ENCODE results near the gene ARHGAP25.

DNA sequence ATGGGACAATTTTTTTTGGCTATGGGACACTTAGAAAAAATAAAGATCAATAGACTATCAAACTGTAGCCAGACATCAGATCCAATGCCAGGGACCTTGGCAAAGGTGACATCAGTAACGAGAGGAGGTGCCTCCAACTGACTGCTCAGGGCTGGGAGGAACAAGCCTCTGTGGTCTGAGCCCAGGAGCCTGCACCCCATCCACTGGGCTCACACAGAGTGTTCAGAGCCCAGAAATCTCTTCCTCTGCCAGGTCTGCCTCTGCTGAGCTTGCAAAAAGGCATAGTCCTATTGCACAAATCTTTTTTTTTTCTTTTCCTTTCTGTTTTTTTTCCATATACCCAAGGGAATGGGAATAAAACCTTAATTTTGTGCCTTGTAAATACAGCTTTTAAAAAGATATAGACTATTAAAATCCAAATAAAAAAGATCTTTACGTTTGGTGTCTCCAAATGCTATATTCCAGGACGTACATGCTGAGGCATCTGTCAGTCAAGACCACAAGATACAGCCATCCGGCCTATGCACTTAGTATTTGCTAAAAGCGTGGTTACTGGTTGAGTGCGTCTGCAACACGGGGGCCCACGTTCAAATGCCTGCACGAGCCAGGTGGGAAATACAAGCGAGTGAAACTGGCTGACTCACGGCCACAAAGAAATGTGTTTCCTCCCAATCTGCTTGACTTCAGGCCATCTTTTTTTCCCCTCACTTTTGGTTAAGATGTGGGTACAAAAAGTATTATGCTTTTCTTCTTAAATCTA, 7.8 kb upstream of the ARHGAP25 start:
- TF ChIP-seq POLR2A (IDR thresholded peaks at IDR 0.05; ENCODE audit: low read depth) = no peak
- TF ChIP-seq, protein P1, sequence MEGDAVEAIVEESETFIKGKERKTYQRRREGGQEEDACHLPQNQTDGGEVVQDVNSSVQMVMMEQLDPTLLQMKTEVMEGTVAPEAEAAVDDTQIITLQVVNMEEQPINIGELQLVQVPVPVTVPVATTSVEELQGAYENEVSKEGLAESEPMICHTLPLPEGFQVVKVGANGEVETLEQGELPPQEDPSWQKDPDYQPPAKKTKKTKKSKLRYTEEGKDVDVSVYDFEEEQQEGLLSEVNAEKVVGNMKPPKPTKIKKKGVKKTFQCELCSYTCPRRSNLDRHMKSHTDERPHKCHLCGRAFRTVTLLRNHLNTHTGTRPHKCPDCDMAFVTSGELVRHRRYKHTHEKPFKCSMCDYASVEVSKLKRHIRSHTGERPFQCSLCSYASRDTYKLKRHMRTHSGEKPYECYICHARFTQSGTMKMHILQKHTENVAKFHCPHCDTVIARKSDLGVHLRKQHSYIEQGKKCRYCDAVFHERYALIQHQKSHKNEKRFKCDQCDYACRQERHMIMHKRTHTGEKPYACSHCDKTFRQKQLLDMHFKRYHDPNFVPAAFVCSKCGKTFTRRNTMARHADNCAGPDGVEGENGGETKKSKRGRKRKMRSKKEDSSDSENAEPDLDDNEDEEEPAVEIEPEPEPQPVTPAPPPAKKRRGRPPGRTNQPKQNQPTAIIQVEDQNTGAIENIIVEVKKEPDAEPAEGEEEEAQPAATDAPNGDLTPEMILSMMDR (IDR thresholded peaks at IDR 0.05) = no peak
- no peak for TF ChIP-seq EP300 (IDR thresholded peaks at IDR 0.05)
- TF ChIP-seq POLR2AphosphoS5 (IDR thresholded peaks at IDR 0.05) = no peak

Measured in esophagus muscularis mucosa (tissue), 4 donors.